Fibroblast of villous mesenchyme (primary cell): Measurements from ENCODE around the gene NEK9. TPM values are rescaled to one million over a fixed set of nuclear protein-coding genes. Genes with fewer than 3 reads are reported as not detected.

Experiments
- DNase-seq: peaks from one replicate; pipeline ENCODE4 v3.0.0-alpha.2; 2010; ENCODE audit warnings: low read depth
- H3K4me3 ChIP-seq: 2 replicates; pipeline ENCODE4 v1.5.1; 2011; ENCODE audit warnings: low read depth, mild to moderate bottlenecking, low read length
- total RNA-seq: library from RNA; depleted of rRNA; stranded (reverse); fragments of >200 nt; gene quantifications from 2 replicates; pipeline ENCODE4 v1.2.3, GENCODE V29; 2012
- TF ChIP-seq, protein P1 (sequence below): IDR thresholded peaks from 2 replicates; pipeline ENCODE4 v1.5.1; 2012; ENCODE audit warnings: low read depth, mild to moderate bottlenecking, low read length; ENCODE audit not compliant: insufficient read depth

The NEK9 gene
- total RNA-seq, 1 donor: 32.0 TPM

DNA sequence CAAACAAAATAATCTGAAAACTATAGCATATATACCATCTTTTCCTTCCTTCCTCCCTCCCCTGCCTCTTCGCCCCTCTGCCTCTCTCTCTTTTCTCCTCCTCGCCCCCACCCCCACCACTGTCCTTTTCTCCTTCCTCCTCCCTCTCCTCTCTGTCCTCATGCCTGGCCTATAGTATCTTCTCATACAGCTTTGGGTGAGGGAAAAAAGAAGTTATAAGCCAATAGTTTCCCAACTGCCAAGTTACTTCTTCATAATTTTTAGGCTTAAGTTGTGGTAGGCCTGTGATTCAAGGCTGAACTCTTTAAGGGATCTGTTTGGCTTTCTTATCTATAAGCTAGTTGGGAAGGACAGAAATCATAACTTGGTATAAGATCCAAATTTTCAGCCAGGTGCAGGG lies 40.5 kb upstream of the NEK9 start:
- TF ChIP-seq, protein P1, sequence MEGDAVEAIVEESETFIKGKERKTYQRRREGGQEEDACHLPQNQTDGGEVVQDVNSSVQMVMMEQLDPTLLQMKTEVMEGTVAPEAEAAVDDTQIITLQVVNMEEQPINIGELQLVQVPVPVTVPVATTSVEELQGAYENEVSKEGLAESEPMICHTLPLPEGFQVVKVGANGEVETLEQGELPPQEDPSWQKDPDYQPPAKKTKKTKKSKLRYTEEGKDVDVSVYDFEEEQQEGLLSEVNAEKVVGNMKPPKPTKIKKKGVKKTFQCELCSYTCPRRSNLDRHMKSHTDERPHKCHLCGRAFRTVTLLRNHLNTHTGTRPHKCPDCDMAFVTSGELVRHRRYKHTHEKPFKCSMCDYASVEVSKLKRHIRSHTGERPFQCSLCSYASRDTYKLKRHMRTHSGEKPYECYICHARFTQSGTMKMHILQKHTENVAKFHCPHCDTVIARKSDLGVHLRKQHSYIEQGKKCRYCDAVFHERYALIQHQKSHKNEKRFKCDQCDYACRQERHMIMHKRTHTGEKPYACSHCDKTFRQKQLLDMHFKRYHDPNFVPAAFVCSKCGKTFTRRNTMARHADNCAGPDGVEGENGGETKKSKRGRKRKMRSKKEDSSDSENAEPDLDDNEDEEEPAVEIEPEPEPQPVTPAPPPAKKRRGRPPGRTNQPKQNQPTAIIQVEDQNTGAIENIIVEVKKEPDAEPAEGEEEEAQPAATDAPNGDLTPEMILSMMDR: no peak
- DNase-seq: no peak

DNA sequence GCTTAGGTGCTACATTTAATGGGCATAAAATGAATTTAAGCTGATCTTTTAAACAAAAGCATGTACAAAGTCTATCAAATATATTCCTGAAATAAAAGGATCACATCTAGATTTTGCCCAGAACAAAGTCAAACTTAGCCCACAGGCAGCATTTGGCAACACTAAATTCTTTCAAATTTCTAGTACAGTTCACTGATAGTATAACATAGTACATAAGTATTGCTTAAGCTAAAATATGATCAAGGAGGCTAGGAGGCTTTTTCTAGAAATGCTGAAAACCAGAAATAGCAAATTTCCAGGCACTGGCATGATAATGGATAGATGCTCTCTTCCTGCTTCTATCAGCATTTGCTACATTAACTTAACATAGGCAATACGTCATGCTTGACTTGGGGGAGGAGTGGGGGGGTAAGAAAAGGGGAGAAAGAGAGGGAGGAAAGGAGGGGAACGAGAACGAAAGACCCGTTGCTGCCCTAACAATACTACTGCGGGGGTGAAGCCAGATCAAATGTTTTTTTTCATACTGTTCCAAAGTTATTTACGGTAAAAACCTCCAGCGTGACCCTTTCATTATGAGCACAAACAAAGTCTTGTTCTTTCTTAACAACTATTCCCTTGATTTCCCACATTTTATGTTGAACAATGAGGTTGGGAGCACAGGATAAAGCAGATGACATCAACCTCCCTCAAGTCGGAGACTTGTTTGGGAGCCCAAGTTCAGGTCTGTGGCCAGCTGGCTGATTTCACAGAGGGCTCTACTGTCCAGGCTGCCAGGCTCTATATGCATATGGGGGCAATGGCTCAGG lies 38.9 kb upstream of the NEK9 start:
- TF ChIP-seq, protein P1: no peak
- DNase-seq: peak; percentile 33
- no peak overlapping the region for H3K4me3 ChIP-seq

More for the DNA sequence above, 40.5 kb upstream of the NEK9 start:
- no peak overlapping the region for H3K4me3 ChIP-seq

DNA sequence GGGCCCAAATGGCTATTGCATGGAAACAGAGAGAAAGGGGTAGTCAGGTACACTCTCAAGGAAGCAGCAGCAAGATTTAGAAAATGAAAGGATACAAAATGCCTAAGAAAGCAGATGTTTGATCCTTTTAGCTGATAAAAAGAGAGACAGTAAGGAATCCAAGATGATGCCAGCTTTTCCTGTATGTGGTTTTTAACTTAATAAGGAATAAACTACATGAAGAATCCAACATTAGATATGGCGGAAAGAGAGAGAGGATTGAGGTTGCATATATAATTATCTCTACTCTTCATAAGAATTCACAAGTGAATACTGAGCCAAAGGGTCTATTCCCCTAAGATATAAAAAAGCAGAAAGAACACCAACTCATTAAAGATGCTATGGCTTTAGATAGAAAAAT lies 38.0 kb upstream of the NEK9 start:
- DNase-seq: no peak
- H3K4me3 ChIP-seq: no peak overlapping the region
- TF ChIP-seq, protein P1: no peak

DNA sequence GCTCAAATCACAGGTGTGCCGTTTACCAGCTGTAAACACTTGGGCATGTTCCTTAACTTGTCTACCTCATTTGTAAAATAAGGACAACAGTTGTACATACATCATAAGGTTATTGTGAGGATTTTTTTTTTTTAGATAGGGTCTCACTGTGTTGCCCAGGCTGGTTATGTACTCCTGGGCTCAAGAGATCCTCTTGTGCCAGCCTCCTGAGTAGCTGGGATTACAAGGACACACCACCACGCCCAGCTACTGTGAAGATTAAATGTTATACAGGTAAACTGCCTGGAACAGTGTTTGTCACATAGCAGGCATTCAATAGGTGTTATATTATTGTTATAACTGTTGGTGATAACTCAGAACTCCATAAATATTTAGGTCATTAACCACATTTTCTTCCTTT lies 36.8 kb upstream of the NEK9 start:
- H3K4me3 ChIP-seq: no peak overlapping the region
- TF ChIP-seq, protein P1: no peak
- DNase-seq: no peak

DNA sequence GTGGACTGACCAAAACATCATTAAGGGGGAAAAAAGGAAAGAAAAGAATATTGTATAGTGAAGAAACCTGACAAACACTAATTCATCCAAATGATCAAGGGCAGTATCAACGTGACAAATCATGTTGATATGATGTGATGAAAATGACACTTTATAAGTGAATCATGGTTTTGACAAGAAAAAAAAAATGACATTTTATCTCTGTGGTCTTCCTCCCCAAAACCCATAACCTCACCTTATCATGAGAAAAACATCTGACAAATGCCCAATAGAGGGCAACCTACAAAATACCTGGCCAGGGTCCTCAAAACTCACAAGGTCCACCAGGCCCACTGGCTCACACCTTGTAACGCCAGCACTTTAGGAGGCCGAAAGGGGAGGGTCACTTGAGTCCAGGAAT lies 35.8 kb upstream of the NEK9 start:
- H3K4me3 ChIP-seq: no peak overlapping the region
- DNase-seq: no peak
- TF ChIP-seq, protein P1: no peak

DNA sequence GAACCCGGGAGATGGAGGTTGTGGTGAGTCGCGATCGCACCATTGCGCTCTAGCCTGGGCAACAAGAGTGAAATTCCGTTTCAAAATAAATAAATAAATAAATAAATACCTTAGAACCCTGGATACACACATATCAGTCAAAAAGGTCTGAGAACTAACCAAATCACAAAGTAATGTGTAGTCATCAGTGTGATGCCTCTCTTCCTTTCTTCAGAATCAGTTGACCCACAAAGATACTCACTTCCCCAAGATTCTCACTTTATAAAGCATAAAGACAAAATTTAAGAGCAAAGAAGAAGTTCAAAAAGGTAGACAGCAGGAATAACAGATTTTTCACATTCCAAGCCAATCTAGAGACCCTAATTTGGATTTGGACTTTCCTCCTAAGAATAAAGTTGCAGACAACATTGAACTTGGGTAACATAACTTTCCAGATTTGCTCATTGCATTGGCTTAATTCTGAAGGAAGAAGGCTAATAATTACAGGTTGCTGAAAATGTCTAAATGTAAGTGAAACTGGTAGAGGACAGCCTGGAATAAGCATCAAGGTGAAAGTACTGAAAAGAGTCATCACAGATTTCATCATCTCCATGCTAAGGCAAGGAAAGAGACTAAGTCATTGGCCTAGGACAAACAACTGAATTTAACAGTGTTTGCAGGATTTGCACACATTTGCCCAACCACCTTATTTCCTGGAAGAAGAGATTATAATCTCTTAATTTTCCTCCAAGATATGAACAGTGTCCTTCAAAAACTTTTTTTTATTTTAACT lies 32.2 kb upstream of the NEK9 start:
- H3K4me3 ChIP-seq: no peak overlapping the region
- no peak for DNase-seq
- TF ChIP-seq, protein P1: no peak
